ENCODE measurements around the gene ZNF653. TPM values are rescaled to one million over a fixed set of nuclear protein-coding genes. Genes with fewer than 3 reads are reported as not detected.

Gene ZNF653
- total and polyA plus RNA-seq, 2 donors (not counting 1 experiment from before 2014, with no cell fraction given) = 24.2 to 26.2 TPM

DNA sequence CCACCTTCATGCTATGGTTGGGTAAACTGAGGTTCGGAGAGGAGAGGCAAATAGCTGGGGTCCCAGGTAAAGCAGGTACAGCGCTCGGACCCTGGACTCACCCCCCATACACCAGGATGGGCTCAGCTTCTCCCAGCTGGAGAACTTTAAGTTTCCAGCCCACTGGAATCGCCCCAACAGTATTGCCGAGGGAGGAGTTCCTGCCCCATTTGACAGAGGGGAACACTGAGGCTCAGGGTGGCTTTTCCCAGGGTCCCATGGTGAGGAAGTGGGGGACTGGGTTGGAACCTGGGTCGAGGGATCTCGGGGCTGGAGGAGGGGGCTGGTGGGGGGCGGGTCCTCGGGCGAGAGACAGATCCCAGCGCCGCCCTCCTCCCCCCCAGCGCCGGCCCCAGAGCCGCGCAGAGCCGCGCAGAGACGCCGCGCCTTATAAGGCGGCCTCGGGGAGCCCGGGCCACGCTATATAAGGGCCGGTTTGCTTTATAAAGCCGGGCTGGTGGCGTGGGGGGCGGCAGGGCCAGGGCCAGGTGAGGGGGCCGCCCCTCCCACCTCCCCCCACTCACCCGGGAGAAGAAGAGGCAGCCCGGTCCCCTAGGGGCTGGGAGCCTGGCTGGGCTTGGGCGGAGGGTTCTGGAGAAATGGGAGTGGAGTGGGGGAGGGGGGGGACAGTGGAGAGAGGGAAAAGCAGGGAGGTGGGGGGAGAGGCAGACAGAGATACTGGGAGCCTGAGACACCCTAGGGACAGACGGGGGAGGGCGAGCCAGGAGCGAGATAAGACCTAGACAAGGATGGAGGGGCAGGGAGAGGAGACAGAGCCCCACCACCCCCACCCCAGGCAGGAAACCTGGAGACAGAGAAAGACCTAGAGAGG is 34.1 kb upstream of the ZNF653 start:
- TF ChIP-seq EZH2 (IDR thresholded peaks at IDR 0.05; ENCODE audit: borderline replicate concordance, insufficient read depth, low read depth, low read length, poor library complexity, severe bottlenecking) = no peak
- TF ChIP-seq, protein P1, sequence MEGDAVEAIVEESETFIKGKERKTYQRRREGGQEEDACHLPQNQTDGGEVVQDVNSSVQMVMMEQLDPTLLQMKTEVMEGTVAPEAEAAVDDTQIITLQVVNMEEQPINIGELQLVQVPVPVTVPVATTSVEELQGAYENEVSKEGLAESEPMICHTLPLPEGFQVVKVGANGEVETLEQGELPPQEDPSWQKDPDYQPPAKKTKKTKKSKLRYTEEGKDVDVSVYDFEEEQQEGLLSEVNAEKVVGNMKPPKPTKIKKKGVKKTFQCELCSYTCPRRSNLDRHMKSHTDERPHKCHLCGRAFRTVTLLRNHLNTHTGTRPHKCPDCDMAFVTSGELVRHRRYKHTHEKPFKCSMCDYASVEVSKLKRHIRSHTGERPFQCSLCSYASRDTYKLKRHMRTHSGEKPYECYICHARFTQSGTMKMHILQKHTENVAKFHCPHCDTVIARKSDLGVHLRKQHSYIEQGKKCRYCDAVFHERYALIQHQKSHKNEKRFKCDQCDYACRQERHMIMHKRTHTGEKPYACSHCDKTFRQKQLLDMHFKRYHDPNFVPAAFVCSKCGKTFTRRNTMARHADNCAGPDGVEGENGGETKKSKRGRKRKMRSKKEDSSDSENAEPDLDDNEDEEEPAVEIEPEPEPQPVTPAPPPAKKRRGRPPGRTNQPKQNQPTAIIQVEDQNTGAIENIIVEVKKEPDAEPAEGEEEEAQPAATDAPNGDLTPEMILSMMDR (IDR thresholded peaks at IDR 0.05) = no peak
- H3K27me3 Mint-ChIP-seq = peaks cover 18% of the 10 kb centered on the region
- no peak for DNase-seq

More for the DNA sequence above, 34.1 kb upstream of the ZNF653 start:
- ChIA-PET CTCF (interaction anchor here (0.9 kb wide), 1 partner anchor 19 kb away, joined by 4 read pairs; the partner anchor contains the start of gene ELOF1), POLR2A (no interaction called here)
- H3K4me3 ChIP-seq (ENCODE audit: control extremely low read depth in 1 of 5, extremely low read depth in 1 of 5, insufficient read depth in 1 of 5, low read depth in 2 of 5, low read length in 4 of 5) = no peak overlapping the region
- H3K4me1 Mint-ChIP-seq = peaks cover 16% of the 10 kb centered on the region
- no peaks in the 10 kb centered on the region for H3K9me3 Mint-ChIP-seq (ENCODE audit: insufficient read depth)
- H3K9ac ChIP-seq (ENCODE audit: low read length) = no peak overlapping the region
- peaks cover 0 to 33% (median 12%) of the 10 kb centered on the region in 4 experiments for H3K27me3 ChIP-seq (replicated peaks in 1 of 4; ENCODE audit: control extremely low read depth in 1 of 4, control insufficient read depth in 3 of 4, insufficient read depth in 4 of 4, low read length in 3 of 4)
- no peak overlapping the region for H2AFZ ChIP-seq (ENCODE audit: insufficient read depth, low read depth, low read length, poor library complexity, severe bottlenecking)
- no peaks in the 10 kb centered on the region for H3K79me2 ChIP-seq (ENCODE audit: control insufficient read depth, insufficient read depth, low read length)
- no peak overlapping the region for H3K27ac Mint-ChIP-seq
- H3K27ac ChIP-seq (ENCODE audit: low read length in 2 of 2) = no peak overlapping the region
- ATAC-seq (ENCODE audit: low read depth) = no peak
- peak overlapping the region; percentile 25 for H3K4me2 ChIP-seq (replicated peaks; ENCODE audit: low read depth, low read length, poor library complexity, severe bottlenecking)
- H3K9me3 ChIP-seq (ENCODE audit: control extremely low read depth in 1 of 3, control insufficient read depth in 2 of 3, insufficient read depth in 1 of 3, low read length in 2 of 3) = no peaks in the 10 kb centered on the region
- H3K4me1 ChIP-seq (ENCODE audit: control insufficient read depth in 2 of 2, insufficient read depth in 2 of 2, low read length in 2 of 2) = peaks cover 20 to 27% of the 10 kb centered on the region in 2 donors
- H3K36me3 ChIP-seq (replicated peaks in 1 of 2; ENCODE audit: control extremely low read depth in 1 of 2, control insufficient read depth in 1 of 2, extremely low read depth in 1 of 2, insufficient read depth in 2 of 2, low read length in 1 of 2) = no peaks in the 10 kb centered on the region
- no peaks in the 10 kb centered on the region for H4K20me1 ChIP-seq (ENCODE audit: control insufficient read depth, insufficient read depth, low read length, poor library complexity, severe bottlenecking)
- no peak overlapping the region for H3K4me3 Mint-ChIP-seq
- 17% methylated on average over 7 of the region's 36 CpGs for WGBS (ENCODE audit: insufficient coverage)
- intact Hi-C loops (cut with micrococcal nuclease) = no loop called here
